Fibroblast of skin of left biceps (primary cell): ENCODE data around the gene LRRTM3.

Experiments
- DNase-seq, 2 experiments: peaks; one replicate each; pipeline ENCODE4 v3.0.0-alpha.2; 2013; ENCODE audit warnings: low read depth in 2 of 2

The LRRTM3 gene

DNA sequence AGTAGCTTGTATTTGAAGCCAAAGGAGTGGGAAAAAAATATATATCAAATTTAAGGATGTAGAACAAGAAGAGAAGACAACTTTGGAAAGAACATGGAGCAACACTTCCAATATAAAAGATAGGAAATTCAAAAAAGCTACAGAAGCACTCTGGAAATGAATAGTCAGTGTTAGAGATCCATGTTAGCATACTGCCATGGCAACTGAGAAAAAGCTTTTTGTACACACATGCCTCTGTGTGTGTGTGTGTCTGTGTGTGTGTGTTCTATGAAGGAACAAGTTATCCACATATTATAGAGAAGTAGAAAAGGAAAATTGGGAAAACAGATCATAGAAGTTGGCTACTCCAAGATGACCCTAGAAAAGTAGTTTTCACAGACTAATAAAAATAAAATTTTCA is 96.3 kb downstream of the LRRTM3 start:
- DNase-seq, result no peak

- DNase-seq, result no peak
These were observed 108.0 kb downstream of the LRRTM3 start for GRCh38 chr10:67033878-67034277.

GRCh38 chr10:67036808-67037207 is 111.0 kb downstream of the LRRTM3 start:
- DNase-seq, result no peak

- DNase-seq, result no peak
These were observed 117.2 kb downstream of the LRRTM3 start for GRCh38 chr10:67043041-67043440.

GRCh38 chr10:67045404-67045803 is 119.6 kb downstream of the LRRTM3 start:
- DNase-seq, result no peak

GRCh38 chr10:67046507-67046906 is 120.7 kb downstream of the LRRTM3 start:
- no peak for DNase-seq

- DNase-seq, result no peak
These were observed 124.2 kb downstream of the LRRTM3 start for GRCh38 chr10:67049988-67050387.

- no peak for DNase-seq
These were observed 124.6 kb downstream of the LRRTM3 start for GRCh38 chr10:67050415-67050814.

- no peak for DNase-seq
These were observed 146.8 kb downstream of the LRRTM3 start for GRCh38 chr10:67072654-67073053.

- no peak for DNase-seq
These were observed 149.7 kb downstream of the LRRTM3 start for GRCh38 chr10:67075491-67075971.

DNA sequence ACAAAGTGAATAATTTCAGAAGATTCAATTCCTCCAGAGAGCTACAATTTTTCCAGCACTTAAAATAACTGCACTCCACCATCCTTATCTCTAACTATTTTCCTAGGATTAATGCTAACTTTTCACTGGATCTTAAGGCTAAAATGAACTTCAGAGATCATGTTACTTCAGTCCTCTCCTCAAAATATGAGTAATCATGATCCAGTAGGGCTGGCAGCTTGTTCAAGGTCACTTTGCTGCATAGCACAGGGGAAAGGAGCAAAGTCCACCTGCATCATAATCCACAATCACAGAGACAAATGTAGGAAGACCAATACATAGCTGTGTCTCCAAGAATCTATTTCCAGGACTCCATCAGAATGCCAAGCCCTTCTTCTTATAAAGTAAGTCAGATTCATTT is 150.3 kb downstream of the LRRTM3 start:
- no peak for DNase-seq

DNA sequence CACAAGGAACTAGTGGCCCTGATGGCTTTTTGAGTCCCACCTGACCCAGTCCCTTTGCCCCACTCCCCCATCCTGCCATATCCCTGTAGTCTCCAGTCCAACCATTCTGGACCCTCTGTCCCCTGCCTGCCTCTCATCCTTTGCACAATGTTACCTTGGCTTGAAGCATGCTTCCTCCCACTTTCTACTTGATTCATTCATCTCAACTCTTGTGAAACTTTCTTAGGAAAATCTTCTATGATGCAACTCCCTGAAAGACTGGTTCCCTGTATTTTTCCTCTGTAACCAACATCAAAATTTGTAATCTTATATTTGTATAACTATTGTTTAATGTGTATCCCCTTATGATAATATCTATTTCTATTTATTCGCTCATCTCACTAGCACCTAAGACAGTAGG is 151.5 kb downstream of the LRRTM3 start:
- DNase-seq, result peak in 1 of 2 experiments; percentile 4

DNA sequence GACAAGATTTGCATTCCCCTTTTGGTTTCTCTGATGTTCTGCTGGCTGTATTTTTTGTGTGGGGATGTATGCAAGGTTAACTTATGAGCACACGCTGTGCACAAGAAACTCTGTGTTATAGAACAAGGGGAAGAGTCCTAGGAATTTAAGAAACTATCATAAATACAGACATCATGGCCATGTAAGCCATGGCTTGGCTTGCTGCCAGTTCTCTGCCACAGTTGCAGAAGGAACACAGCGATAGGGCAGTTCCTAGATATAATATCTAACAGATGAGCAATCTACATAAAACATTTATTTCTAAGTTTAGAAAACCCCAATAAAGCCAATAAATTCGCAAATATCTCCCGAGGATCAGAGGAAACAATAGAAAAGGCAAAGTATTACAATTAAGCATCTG is 153.3 kb downstream of the LRRTM3 start:
- DNase-seq, result no peak

- DNase-seq, result no peak
These were observed 160.7 kb downstream of the LRRTM3 start for GRCh38 chr10:67086327-67087134.

- no peak for DNase-seq
These were observed 161.2 kb downstream of the LRRTM3 start for GRCh38 chr10:67087135-67087425.

DNA sequence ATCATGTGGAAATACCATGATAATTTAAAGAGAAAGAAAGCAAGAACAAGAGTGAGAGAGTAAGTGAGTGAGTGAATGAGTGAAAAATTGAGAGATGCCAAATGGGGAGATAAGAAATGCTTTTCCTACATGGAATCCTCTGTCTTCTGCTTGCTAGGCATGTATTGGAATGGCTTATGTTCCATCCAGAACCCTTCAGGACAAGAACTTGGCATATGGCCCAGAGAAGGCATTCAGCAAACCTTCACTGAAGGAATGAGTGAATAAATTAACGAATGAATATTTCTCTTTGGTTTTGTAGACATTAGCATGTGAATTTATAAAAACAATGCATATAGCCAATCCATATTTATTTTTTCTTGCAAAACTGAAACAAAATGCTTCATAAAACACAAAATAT is 162.2 kb downstream of the LRRTM3 start:
- no peak for DNase-seq

GRCh38 chr10:67095531-67095930 is 169.7 kb downstream of the LRRTM3 start:
- no peak for DNase-seq

- DNase-seq, result no peak
These were observed 172.6 kb downstream of the LRRTM3 start for GRCh38 chr10:67098461-67098860.

DNA sequence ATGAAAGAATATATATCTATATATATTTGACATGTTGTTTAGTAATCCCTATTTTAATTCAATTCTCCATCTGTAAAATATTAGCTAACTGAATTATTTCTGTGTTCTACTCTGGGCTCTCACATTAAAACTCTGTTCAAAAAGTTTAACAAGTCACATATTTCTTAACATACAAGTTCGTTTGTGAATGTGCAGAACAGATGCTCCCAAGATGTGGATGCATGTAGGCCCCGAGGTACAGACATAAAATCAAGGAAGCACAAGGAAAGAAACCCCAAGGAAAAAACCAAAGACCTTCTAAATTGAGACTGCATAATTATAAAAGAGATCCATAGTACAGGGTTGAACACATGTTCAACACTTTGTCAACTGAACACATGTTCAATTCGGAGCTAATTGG is 175.1 kb downstream of the LRRTM3 start:
- no peak for DNase-seq

GRCh38 chr10:67107670-67108069 is 181.8 kb downstream of the LRRTM3 start:
- no peak for DNase-seq

DNA sequence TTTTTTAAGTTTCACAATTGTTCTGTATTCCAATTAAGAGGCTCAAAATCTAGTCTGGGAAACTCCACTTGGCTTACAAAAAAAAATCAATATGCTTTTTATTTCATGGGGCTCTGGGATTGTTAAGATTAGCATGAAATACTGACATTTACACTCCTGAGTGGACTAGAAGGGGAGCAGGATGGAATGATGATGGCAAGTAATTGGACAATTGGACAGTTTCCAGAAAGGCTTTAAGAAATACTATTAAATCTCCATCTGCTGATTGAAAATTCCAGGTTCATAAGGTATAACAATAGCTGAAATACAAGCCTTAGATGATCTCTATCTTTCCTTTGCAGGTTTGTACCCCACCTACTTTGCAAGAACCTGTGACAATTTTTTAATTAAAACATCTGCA is 184.4 kb downstream of the LRRTM3 start:
- DNase-seq, result no peak

DNA sequence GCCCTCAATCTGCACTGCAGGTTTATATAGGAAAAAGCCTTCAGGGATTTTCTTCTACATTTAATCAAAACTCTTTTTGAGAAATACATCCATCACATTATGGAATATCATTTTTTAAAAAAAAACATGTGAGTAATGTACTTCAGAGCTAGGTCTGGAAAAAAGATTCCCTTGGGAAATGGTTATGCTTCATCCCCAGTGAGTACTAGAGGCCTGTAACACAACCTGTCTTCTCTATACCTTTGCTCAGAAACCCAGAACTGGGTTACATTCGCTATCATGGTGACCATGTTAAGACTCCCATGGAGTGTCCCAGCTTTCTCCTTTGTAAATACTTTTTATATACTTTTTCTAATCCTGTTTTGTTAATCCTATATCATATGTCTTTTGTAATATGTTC is 186.9 kb downstream of the LRRTM3 start:
- no peak for DNase-seq

GRCh38 chr10:67114945-67115344 is 189.1 kb downstream of the LRRTM3 start:
- DNase-seq, result no peak

- peak; percentile 25 to 39 for DNase-seq
These were observed 190.1 kb downstream of the LRRTM3 start for GRCh38 chr10:67115972-67116371.
